ENCODE results near the gene DNAAF5. TPM values are rescaled to one million over a fixed set of nuclear protein-coding genes. Genes with fewer than 3 reads are reported as not detected.
A peak's percentile ranks its signal among the peaks of the same experiment; 100 is the strongest.

The DNAAF5 gene
- total RNA-seq, 3 donors from 2014 or later: 29.4 to 43.0 (median 30.9) TPM

- intact Hi-C loops (cut with DNase I, micrococcal nuclease): no loop called here
- no peak for TF ChIP-seq CTCF (IDR thresholded peaks at IDR 0.05)
- Histone ChIP-seq H3K4me3 (no peak overlapping the region), H3K4me1 (ENCODE audit: low read depth) (peaks cover 31% of the 10 kb centered on the region), H3K9me3 (peaks cover 3% of the 10 kb centered on the region), H3K36me3 (ENCODE audit: low read depth) (no peaks in the 10 kb centered on the region)
- no peak for DNase-seq
- no peak for ATAC-seq
Measured at GRCh38 chr7:701086-701671, 25.3 kb upstream of the DNAAF5 start.

GRCh38 chr7:703049-703448 lies 23.4 kb upstream of the DNAAF5 start:
- Histone ChIP-seq H3K36me3 (ENCODE audit: low read depth) (no peaks in the 10 kb centered on the region), H3K4me3 (no peak overlapping the region), H3K4me1 (ENCODE audit: low read depth) (peaks cover 39% of the 10 kb centered on the region), H3K9me3 (peaks cover 3% of the 10 kb centered on the region)
- DNase-seq (no peak), ATAC-seq (no peak)
- no peak for TF ChIP-seq CTCF (IDR thresholded peaks at IDR 0.05)
- intact Hi-C loops (cut with DNase I, micrococcal nuclease): no loop called here

GRCh38 chr7:706721-707120 lies 19.8 kb upstream of the DNAAF5 start:
- Histone ChIP-seq H3K9me3 (peaks cover 3% of the 10 kb centered on the region), H3K4me1 (ENCODE audit: low read depth) (peaks cover 31% of the 10 kb centered on the region), H3K4me3 (no peak overlapping the region), H3K36me3 (ENCODE audit: low read depth) (no peaks in the 10 kb centered on the region)
- DNase-seq: peak; percentile 65 to 71 (median 66)
- intact Hi-C loops (cut with DNase I, micrococcal nuclease): no loop called here
- TF ChIP-seq CTCF (IDR thresholded peaks at IDR 0.05): no peak
- ATAC-seq: peak; percentile 79

GRCh38 chr7:707296-708000 lies 19.1 kb upstream of the DNAAF5 start:
- H3K4me1 ChIP-seq (ENCODE audit: low read depth): peaks cover 31% of the 10 kb centered on the region
- no peak for TF ChIP-seq CTCF (IDR thresholded peaks at IDR 0.05)
- peaks cover 3% of the 10 kb centered on the region for H3K9me3 ChIP-seq
- DNase-seq (peak in 2 of 3 donors; percentile 21 to 27), ATAC-seq (no peak)
- H3K36me3 ChIP-seq (ENCODE audit: low read depth): no peaks in the 10 kb centered on the region
- intact Hi-C loops (cut with DNase I, micrococcal nuclease): no loop called here
- no peak overlapping the region for H3K4me3 ChIP-seq

GRCh38 chr7:710161-710560 lies 16.3 kb upstream of the DNAAF5 start:
- ATAC-seq (no peak), DNase-seq (no peak)
- H3K4me1 ChIP-seq (ENCODE audit: low read depth): peaks cover 18% of the 10 kb centered on the region
- no peak for TF ChIP-seq CTCF (IDR thresholded peaks at IDR 0.05)
- H3K4me3 ChIP-seq: no peak overlapping the region
- H3K9me3 ChIP-seq: no peaks in the 10 kb centered on the region
- H3K36me3 ChIP-seq (ENCODE audit: low read depth): no peaks in the 10 kb centered on the region
- intact Hi-C loops (cut with DNase I, micrococcal nuclease): no loop called here
